ENCODE measurements around the gene CTSE. TPM values are rescaled to one million over a fixed set of nuclear protein-coding genes. Genes with fewer than 3 reads are reported as not detected.
"Not testable (repeated sequence)": the region's sequence is repeated elsewhere in the genome, so short reads cannot be mapped to it uniquely, and the experiment has no call there.

Gene CTSE
- polyA plus RNA-seq (ENCODE audit: insufficient read length), result 0.28 TPM
- long read RNA-seq, donor 1, result 0 reads
- long read RNA-seq, donor 2, result 0 reads
- long read RNA-seq, donor 3, partial matches to known transcripts, result 0 of 1 reads
- long read RNA-seq, donor 3, other reads (novel, unspliced or antisense), result 0 of 1 reads
- long read RNA-seq, donor 4, result 0 reads
- long read RNA-seq, donor 5, result 0 reads
- long read RNA-seq, donor 6, result 0 reads
- long read RNA-seq, donor 7, result 0 reads
- long read RNA-seq, donor 8, result 0 reads

DNA sequence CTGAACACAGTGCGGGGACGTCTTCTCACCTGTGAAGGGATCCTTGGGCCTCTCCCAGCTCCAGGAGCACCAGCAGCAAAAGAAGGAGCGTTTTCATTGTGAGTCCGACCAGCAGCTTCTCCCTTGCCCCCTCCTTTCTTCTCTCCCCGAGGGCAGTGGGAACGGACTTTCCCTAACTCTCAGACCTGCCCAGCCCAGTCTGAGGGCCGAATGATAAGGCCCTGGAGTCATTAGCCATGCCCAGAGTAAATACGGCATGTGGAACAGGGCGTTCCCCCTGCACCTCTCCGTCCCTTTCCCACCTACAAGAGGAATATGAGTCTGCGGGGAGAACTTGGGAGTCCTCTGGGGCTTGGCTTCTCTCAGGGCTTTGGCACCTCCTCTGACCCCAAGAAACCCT is at the start of gene CTSE:
CTSE (minus strand) TSS at position 201 of the 400 bp plus-strand sequence; CDS start at position 97, 104 bp downstream.
- DNase-seq, result no peak

DNA sequence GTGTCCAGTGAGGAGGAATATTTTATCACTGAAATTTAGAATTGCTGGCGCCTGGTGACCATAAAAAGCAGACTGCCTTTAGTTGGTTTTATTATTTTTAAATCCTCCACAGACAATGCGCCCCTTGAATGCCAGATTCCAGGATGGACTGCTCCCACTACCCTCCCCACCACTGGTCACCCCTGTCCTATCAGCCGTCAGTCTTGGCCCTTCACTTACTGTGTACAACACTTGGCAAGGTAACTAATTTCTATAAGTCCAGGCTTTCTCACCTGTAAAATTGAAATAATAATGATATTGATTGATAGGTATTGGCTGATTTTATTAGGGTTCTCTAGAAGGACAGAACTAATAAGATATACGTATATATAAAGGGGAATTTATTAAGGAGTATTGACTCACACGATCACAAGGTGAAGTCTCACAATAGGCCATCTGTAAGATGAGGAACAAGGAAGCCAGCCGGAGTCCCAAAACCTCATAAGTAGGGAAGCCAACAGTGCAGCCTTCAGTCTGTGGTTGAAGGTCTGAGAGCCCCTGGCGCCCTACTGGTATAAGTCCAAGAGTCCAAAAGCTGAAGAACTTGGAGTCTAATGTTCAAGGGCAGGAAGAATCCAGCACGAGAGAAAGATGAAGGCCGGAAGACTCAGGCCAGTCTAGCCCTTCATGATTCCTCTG is 47.1 kb upstream of the CTSE start:
- no peak for DNase-seq

GRCh38 chr1:206068314-206068713 is 44.6 kb upstream of the CTSE start:
- DNase-seq, result no peak

DNA sequence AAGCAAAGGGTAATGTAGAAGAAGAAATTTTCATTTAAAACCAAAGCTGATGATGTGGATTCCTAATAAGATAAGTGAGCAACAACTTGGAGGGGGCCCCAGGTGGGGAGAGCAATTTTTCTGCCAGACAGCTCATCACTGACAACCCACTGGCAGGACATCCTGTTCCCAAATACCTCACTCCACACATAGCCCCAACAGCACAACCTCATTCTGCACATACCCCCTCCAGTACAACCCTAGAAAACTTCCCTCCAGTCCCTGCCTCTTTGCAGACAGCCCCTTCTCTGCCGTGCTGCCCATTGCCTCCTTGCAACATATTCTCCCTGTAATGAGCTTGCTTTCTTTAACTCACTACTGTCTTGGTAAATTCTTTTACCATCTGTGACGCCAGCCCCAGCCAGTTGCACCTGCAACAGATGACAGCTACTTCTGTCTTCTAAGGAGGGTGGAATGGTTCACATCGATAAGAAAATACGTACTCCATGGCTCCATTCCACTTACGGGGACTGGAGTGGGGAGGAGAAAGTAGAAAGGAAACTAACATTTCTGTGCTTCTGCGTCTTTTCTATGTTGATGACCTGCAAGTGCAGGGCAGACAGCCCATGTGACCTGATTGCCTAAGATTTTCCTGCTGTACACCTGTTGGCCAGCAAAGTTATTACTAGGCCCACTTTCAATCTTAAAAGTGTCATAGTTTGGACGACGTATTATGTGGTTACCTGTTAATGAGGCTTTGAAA is 44.0 kb upstream of the CTSE start:
- no peak for DNase-seq

- no peak for DNase-seq
These were observed 42.9 kb upstream of the CTSE start for GRCh38 chr1:206066479-206067171.

DNA sequence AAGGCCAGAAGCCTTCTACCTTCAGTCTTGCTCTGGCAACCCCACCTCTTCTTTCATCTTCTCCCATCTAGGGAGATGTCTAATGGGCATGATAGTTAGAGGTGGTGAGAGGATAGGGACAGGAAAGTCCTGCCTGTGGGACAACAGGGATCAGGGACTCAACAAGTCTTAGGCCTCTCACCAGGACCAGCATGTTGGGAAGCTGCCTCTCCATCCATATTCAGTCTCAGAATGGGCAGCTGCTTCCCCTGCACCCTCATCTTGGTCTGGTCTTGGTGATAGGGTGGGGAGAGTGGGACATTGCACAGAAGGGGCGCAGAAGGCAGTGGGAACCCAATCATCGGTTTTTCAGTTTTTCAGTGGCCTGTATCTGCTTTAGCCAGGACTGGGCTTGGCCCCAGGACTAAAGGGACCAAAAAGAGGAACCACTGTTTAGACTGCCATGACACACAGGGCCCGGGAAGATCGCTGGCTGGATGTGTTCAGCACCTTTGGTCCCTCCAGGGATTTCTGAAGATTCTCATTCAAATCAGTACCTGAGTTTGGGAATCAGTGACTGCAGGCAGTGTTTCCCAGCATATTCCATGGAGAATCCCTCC is 42.0 kb upstream of the CTSE start:
- no peak for DNase-seq

- not testable (repeated sequence) for DNase-seq
These were observed 40.8 kb upstream of the CTSE start for GRCh38 chr1:206064501-206064900.

- DNase-seq, result not testable (repeated sequence)
These were observed 40.3 kb upstream of the CTSE start for GRCh38 chr1:206064001-206064400.

DNA sequence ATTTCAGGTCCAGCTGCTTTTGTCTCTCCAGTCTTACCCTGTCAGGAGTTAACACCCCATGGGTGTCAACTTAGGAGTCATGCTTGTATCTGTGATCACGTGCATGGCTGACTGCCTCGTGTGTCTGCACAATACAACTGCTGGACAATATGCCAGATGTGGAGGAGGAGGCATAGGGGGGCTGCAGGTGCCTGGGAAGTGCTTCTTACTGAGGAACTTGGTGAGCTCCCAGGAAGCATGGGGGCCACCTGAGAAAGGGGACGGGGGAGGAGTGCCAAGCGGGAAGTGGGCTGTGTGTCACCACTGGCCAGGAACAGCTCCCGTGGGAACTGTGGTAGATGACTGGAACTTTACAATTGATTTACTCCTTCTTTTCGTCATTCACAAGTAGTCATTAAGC is 38.8 kb upstream of the CTSE start:
- no peak for DNase-seq

DNA sequence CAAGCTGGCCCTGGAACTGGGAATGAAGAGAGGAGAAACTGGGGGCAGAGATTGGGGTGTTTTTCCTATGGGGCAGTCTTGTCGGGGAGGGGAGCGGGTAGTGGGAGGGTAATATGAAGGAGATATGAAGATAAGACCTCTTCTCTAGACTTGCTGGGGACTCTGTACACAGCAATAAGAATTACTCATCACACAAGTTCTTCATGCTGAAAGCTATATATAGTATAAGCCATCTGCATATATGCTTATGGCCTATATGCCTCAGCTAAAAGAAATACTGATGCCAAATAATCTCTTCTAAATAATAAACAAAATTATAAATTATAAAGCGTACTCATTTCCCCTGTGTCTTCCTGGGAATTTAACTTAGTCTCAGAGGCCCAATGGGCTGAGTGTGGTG is 37.1 kb upstream of the CTSE start:
- DNase-seq, result no peak

- no peak for DNase-seq
These were observed 35.7 kb upstream of the CTSE start for GRCh38 chr1:206059355-206059915.

DNA sequence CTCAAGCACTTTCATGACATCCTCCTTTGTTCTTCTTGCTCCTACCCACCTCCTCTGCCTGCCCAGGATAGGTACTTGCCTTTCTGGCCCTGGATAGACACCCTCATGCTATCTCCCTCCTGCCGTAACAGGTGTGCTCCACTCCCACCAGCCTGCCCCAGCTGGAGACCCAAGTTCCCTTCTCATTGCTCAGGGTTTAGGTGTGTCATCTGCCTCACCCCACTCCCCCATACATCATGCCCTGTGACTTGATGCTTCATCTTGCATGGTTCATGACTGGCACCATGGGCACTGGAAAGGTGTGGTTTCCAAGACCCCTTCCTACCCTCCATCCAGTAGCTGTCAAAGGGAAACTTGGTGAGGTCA is 35.2 kb upstream of the CTSE start:
- DNase-seq, result no peak

- DNase-seq, result not testable (repeated sequence)
These were observed 34.7 kb upstream of the CTSE start for GRCh38 chr1:206058289-206058926.

- DNase-seq, result not testable (repeated sequence)
These were observed 32.1 kb upstream of the CTSE start for GRCh38 chr1:206055639-206056323.

GRCh38 chr1:206055069-206055625 is 31.5 kb upstream of the CTSE start:
- DNase-seq, result not testable (repeated sequence)

DNA sequence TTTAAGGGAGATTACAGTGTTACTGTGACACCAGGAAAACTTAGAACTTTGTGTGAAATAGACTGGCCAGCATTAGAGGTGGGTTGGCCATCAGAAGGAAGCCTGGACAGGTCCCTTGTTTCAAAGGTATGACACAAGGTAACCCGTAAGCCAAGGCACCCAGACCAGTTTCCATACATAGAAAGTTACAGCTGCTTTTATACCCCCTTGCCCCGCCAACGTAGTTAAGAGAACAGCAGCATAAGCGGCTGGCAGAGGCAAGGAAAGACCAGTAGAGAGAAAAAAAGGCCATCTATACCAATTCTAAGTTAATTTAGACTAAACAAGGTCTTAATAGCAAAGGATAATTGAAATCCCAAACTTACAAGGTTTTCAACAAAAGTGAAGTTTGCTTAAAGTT is 29.9 kb upstream of the CTSE start:
- not testable (repeated sequence) for DNase-seq

- DNase-seq, result not testable (repeated sequence)
These were observed 29.4 kb upstream of the CTSE start, which contains the start of gene RHEX for GRCh38 chr1:206052919-206053610. Gene RHEX, plus strand, starts transcription at chr1:206053173. Its CDS starts 44,656 bp downstream, at chr1:206097829.

- DNase-seq, result not testable (repeated sequence)
These were observed 28.7 kb upstream of the CTSE start for GRCh38 chr1:206052231-206052865.

- DNase-seq, result no peak
These were observed 27.1 kb upstream of the CTSE start for GRCh38 chr1:206050655-206051235.

Data from left kidney (tissue), 8 donors.